Effector memory CD4-positive, alpha-beta T cell (primary cell): ENCODE measurements around the gene MT2A.
A peak's percentile ranks its signal among the peaks of the same experiment; 100 is the strongest.

Experiments used
- DNase-seq, 3 donors: peaks; one replicate each; pipeline ENCODE4 v3.0.0-alpha.2; 2020
- H3K27ac ChIP-seq: 2 replicates; pipeline ENCODE4 v1.7.0; 2013; ENCODE audit warnings: mild to moderate bottlenecking, low read length, moderate library complexity; ENCODE audit not compliant: insufficient read depth, poor library complexity, severe bottlenecking
- H3K27me3 ChIP-seq: replicated peaks from 2 replicates; pipeline ENCODE4 v1.7.0; 2013; ENCODE audit warnings: mild to moderate bottlenecking, low read length; ENCODE audit not compliant: insufficient read depth, control insufficient read depth, poor library complexity, severe bottlenecking
- H3K36me3 ChIP-seq: 2 replicates; pipeline ENCODE4 v1.7.0; 2013; ENCODE audit warnings: mild to moderate bottlenecking, low read length, moderate library complexity; ENCODE audit not compliant: control insufficient read depth, insufficient read depth
- H3K4me1 ChIP-seq: 2 replicates; pipeline ENCODE4 v1.7.0; 2013; ENCODE audit warnings: low read length, mild to moderate bottlenecking; ENCODE audit not compliant: control insufficient read depth, insufficient read depth, poor library complexity, severe bottlenecking
- H3K4me3 ChIP-seq: 2 replicates; pipeline ENCODE4 v1.7.0; 2013; ENCODE audit warnings: low read length, low read depth, mild to moderate bottlenecking; ENCODE audit not compliant: insufficient read depth, poor library complexity, severe bottlenecking
- H3K9me3 ChIP-seq: 2 replicates; pipeline ENCODE4 v1.7.0; 2013; ENCODE audit warnings: mild to moderate bottlenecking, low read length, moderate library complexity; ENCODE audit not compliant: control insufficient read depth

Gene MT2A

DNA sequence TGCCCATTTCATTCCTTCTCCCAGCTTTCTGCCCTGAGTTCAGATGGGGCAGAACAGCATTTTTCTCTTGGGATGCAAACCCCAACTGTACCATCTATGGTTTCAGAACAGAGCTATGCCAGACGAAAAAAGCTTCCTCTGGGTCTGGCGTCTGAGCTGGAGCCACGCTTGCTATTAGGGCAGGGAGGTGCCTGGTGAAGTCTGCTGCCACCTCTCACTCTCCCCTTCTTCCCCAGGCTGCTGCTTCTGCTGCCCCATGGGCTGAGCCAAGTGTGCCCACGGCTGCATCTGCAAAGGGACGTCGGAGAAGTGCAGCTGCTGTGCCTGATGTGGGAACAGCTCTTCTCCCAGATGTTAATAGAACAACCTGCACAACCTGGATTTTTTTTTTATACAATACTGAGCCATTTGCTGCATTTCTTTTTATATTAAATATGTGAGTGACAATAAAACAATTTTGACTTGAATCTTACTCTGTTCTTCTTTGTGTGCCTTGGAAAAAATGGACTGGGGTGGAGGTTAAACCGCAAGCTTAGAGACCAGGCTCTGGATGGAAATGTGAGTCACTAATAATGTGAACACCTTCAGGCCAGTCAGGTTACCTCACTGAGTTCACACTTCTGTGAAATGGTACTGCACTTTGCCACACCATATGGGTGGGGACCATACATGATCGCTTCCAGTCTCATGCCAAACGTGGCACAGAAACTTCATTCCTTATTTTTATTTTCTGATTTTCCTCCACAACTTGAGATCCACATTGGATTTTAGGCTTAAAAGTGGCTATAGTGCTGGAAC is 28.4 kb downstream of the MT2A start:
- H3K36me3 ChIP-seq, result no peaks in the 10 kb centered on the region
- DNase-seq, result no peak
- no peaks in the 10 kb centered on the region for H3K9me3 ChIP-seq
- H3K27me3 ChIP-seq, result peaks cover 62% of the 10 kb centered on the region
- H3K27ac ChIP-seq, result no peak overlapping the region
- H3K4me1 ChIP-seq, result peaks cover 27% of the 10 kb centered on the region
- H3K4me3 ChIP-seq, result no peak overlapping the region

DNA sequence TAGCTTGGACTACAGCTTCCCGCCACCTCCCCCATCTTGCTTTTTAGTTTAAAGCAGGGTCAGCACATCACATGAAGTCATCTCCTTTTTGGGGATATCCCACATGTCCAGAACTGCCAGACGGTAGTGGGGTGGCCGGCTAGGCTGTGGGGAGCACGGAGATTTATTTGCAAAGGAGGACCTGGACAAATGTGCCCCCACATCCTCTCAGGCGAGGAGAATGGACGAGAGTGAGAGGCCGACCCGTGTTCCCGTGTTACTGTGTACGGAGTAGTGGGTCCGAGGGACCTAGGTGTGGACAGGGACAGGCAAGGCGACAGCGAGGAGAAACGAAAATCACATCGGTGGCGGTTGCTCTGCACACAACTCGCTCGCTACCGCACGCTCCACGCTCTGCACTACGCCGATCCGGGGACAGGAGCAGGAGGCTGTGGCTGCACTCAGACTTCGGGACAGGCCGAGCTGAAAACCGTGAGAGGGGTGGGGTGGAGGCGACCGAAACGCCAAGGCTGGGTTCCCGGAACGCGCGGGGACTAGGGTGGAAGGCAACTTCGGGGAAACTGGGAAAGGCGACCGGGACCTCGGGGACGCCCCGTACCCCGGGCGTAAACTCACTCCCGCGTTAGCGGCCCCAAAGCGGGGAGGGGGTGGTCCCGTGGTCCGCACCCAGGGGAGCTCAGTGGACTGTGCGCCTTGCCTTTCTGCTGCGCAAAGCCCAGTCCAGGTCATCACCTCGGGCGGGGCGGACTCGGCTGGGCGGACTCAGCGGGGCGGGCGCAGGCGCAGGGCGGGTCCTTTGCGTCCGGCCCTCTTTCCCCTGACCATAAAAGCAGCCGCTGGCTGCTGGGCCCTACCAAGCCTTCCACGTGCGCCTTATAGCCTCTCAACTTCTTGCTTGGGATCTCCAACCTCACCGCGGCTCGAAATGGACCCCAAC is 29.7 kb downstream of the MT2A start, which contains the start of gene MT1A:
Gene MT1A (plus strand): TSS at position 853 of the 937 bp plus-strand sequence. CDS start 73 bp downstream, at position 926.
- Histone ChIP-seq H3K4me3 (peak within 1 kb of the TSS; percentile 13), H3K9me3 (no peaks in the 10 kb centered on the region), H3K4me1 (peaks cover 23% of the 10 kb centered on the region), H3K36me3 (no peaks in the 10 kb centered on the region), H3K27me3 (peaks cover 49% of the 10 kb centered on the region), H3K27ac (no peak within 1 kb of the TSS)
- no peak for DNase-seq

DNA sequence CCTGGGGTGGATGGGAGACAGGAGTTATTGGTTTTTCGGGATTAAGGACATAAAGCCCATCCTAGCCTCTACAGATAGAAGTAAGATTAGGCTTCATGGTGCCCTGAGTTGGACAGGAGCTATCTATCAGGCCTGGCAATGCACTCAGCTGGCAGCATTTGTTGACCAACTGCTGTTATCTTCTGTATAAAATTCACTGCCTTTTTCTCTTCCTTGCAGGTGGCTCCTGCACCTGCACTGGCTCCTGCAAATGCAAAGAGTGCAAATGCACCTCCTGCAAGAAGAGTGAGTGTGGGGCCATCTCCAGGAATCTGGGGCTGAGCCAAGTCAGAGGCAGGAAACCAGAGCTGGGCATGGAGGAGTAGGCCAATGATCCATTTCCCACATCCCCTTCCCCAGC is 30.7 kb downstream of the MT2A start:
- H3K36me3 ChIP-seq, result no peaks in the 10 kb centered on the region
- peaks cover 33% of the 10 kb centered on the region for H3K4me1 ChIP-seq
- DNase-seq, result no peak
- peaks cover 42% of the 10 kb centered on the region for H3K27me3 ChIP-seq
- H3K9me3 ChIP-seq, result no peaks in the 10 kb centered on the region
- no peak overlapping the region for H3K4me3 ChIP-seq
- H3K27ac ChIP-seq, result no peak overlapping the region

GRCh38 chr16:56640076-56640475 is 31.7 kb downstream of the MT2A start:
- H3K36me3 ChIP-seq, result no peaks in the 10 kb centered on the region
- no peak for DNase-seq
- peaks cover 32% of the 10 kb centered on the region for H3K27me3 ChIP-seq
- H3K27ac ChIP-seq, result no peak overlapping the region
- peaks cover 30% of the 10 kb centered on the region for H3K4me1 ChIP-seq
- H3K9me3 ChIP-seq, result no peaks in the 10 kb centered on the region
- no peak overlapping the region for H3K4me3 ChIP-seq

DNA sequence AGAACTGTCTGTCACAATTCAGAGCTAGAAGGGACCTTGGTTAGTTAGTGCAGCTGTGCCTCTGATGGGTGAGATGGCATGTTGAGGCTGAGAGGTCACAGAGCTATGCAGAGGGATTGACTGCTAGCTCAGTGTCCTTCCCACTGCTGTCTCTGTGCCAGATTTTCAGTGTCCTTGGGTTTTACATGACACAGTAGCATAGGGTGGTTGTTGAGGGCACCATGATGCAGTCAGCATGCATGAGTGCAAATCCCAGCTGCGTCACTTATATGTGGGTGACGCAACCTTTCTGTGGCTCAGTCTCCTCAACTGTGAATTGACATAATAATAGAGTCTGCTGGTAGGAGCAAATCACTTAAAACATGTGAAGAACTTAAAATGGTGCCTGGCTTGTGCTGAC is 32.8 kb downstream of the MT2A start:
- H3K36me3 ChIP-seq, result no peaks in the 10 kb centered on the region
- no peaks in the 10 kb centered on the region for H3K9me3 ChIP-seq
- H3K4me1 ChIP-seq, result peaks cover 24% of the 10 kb centered on the region
- no peak overlapping the region for H3K4me3 ChIP-seq
- peaks cover 21% of the 10 kb centered on the region for H3K27me3 ChIP-seq
- DNase-seq, result no peak
- H3K27ac ChIP-seq, result no peak overlapping the region

- no peaks in the 10 kb centered on the region for H3K36me3 ChIP-seq
- H3K27ac ChIP-seq, result no peak overlapping the region
- H3K4me3 ChIP-seq, result peak overlapping the region; percentile 47
- peaks cover 9% of the 10 kb centered on the region for H3K27me3 ChIP-seq
- DNase-seq, result peak; percentile 51 to 59 (median 57)
- no peaks in the 10 kb centered on the region for H3K9me3 ChIP-seq
- H3K4me1 ChIP-seq, result peaks cover 18% of the 10 kb centered on the region
Measured at GRCh38 chr16:56643080-56643778, 34.8 kb downstream of the MT2A start.

DNA sequence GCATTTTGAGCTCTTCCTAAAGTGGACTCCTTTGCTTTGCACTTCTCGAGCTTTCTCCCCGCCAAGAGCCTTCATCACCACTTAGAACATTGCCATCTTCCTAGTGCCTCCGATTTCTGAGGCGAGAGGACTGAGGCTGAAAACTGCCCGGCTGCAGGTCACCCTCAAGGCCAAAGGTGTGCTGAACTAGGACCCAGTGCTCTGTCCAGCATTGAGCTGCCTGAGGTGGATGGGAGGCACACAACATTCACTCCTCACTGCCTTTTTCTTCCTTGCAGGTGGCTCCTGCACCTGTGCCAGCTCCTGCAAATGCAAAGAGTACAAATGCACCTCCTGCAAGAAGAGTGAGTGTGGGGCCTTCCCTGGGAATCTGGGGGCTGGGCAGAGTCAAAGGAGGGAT is 35.4 kb downstream of the MT2A start:
- peak overlapping the region; percentile 47 for H3K4me3 ChIP-seq
- H3K27me3 ChIP-seq, result peaks cover 3% of the 10 kb centered on the region

GRCh38 chr16:56645311-56645710 is 36.9 kb downstream of the MT2A start:
- peaks cover 4% of the 10 kb centered on the region for H3K27me3 ChIP-seq
- H3K36me3 ChIP-seq, result no peaks in the 10 kb centered on the region
- H3K27ac ChIP-seq, result no peak overlapping the region
- DNase-seq, result no peak
- peaks cover 17% of the 10 kb centered on the region for H3K4me1 ChIP-seq
- no peaks in the 10 kb centered on the region for H3K9me3 ChIP-seq
- H3K4me3 ChIP-seq, result no peak overlapping the region

More for the DNA sequence above, 35.4 kb downstream of the MT2A start:
- no peak for DNase-seq
- Histone ChIP-seq H3K36me3 (no peaks in the 10 kb centered on the region), H3K27ac (no peak overlapping the region), H3K4me1 (peaks cover 17% of the 10 kb centered on the region), H3K9me3 (no peaks in the 10 kb centered on the region)

- H3K27me3 ChIP-seq, result peaks cover 4% of the 10 kb centered on the region
- H3K27ac ChIP-seq, result no peak overlapping the region
- no peak for DNase-seq
- H3K9me3 ChIP-seq, result no peaks in the 10 kb centered on the region
- H3K36me3 ChIP-seq, result no peaks in the 10 kb centered on the region
- peaks cover 17% of the 10 kb centered on the region for H3K4me1 ChIP-seq
- H3K4me3 ChIP-seq, result no peak overlapping the region
Measured at GRCh38 chr16:56645838-56646237, 37.5 kb downstream of the MT2A start.
